HepG2 (cell line): Measurements from ENCODE around the gene CYTH2. TPM values are rescaled to one million over a fixed set of nuclear protein-coding genes. Genes with fewer than 3 reads are reported as not detected.

Experiments used
- AKAP8 ChIP-seq: sonication (generic); formaldehyde crosslinking; IDR thresholded peaks from 2 replicates; pipeline ENCODE4 v1.5.1; 2020; ENCODE audit warnings: mild to moderate bottlenecking, missing genetic modification reagents
- CREB1 ChIP-seq, 2 experiments: fragments of 450-650 bp in 1 of 2; IDR thresholded peaks; 2 replicates each; pipeline ENCODE4 v1.6.1; 2016 to 2017; ENCODE audit warnings: control low read depth in 1 of 2, mild to moderate bottlenecking in 1 of 2, missing compliant biosample characterization in 1 of 2, missing genetic modification characterization in 1 of 2
- ERF ChIP-seq: IDR thresholded peaks from 2 replicates; pipeline ENCODE4 v1.6.1; 2018; ENCODE audit warnings: missing biosample characterization, missing genetic modification reagents
- GPN1 ChIP-seq: sonication (generic); formaldehyde crosslinking; IDR thresholded peaks from 2 replicates; pipeline ENCODE4 v1.5.1; 2020; ENCODE audit warnings: missing genetic modification reagents, borderline replicate concordance
- IRF2 ChIP-seq: IDR thresholded peaks from 2 replicates; pipeline ENCODE4 v1.6.1; 2018; ENCODE audit warnings: missing genetic modification reagents, missing compliant biosample characterization
- KLF16 ChIP-seq, 2 experiments: sonication (generic) in 1 of 2; formaldehyde crosslinking in 1 of 2; IDR thresholded peaks; 2 replicates each; pipeline versions ENCODE4 v1.6.1 to v1.8.0; 2016 to 2023; ENCODE audit warnings: missing genetic modification reagents in 2 of 2, missing compliant biosample characterization in 1 of 2
- NFYB ChIP-seq: sonication (generic); formaldehyde crosslinking; IDR thresholded peaks from 2 replicates; pipeline ENCODE4 v1.4.0; 2020; ENCODE audit warnings: missing genetic modification reagents
- NR1H2 ChIP-seq: sonication (generic); formaldehyde crosslinking; IDR thresholded peaks from 2 replicates; pipeline ENCODE4 v1.8.1; 2022; ENCODE audit warnings: low read depth, missing genetic modification reagents, borderline replicate concordance
- PCBP1 ChIP-seq: fragments of 200-400 bp; formaldehyde crosslinking; IDR thresholded peaks from 2 replicates; pipeline ENCODE4 v1.6.1; 2017; ENCODE audit warnings: mild to moderate bottlenecking, low read depth, low read length, borderline replicate concordance
- RBM22 ChIP-seq: fragments of 200-400 bp; formaldehyde crosslinking; optimal IDR thresholded peaks from 2 replicates; pipeline ENCODE3; 2017; ENCODE audit warnings: mild to moderate bottlenecking, low read length, moderate library complexity
- ZFX ChIP-seq: sonication (generic); formaldehyde crosslinking; IDR thresholded peaks from 2 replicates; pipeline ENCODE4 v1.4.0; 2020; ENCODE audit warnings: mild to moderate bottlenecking, low read depth, missing genetic modification reagents, moderate library complexity
- ZNF543 ChIP-seq: sonication (generic); formaldehyde crosslinking; IDR thresholded peaks from 2 replicates; pipeline ENCODE4 v1.4.0; 2020; ENCODE audit warnings: mild to moderate bottlenecking, missing genetic modification reagents
- ZNF709 ChIP-seq: sonication (generic); formaldehyde crosslinking; IDR thresholded peaks from 2 replicates; pipeline ENCODE4 v1.5.0; 2020; ENCODE audit warnings: mild to moderate bottlenecking, missing genetic modification reagents
- ZNF83 ChIP-seq: sonication (generic); formaldehyde crosslinking; IDR thresholded peaks from 2 replicates; pipeline ENCODE4 v1.4.0; 2020; ENCODE audit warnings: missing genetic modification reagents, mild to moderate bottlenecking, borderline replicate concordance
- polyA plus RNA-seq, 8 experiments: library from polyadenylated mRNA; depleted of rRNA in 3 of 8; stranded (reverse) in 7 of 8; unstranded in 1 of 8; fragments of >200 nt; fragmentation: Illumina TruSeq in 4 of 8; extraction: Trizol in 4 of 8; gene quantifications; 2 replicates each; pipeline versions ENCODE4 v1.2.1 to v1.2.3, GENCODE V29; 2011 to 2016; ENCODE audit warnings: low read depth in 4 of 8, missing spikeins in 1 of 8, mixed read lengths in 1 of 8; ENCODE audit not compliant: insufficient read depth in 1 of 8
- total RNA-seq, 5 experiments: library from RNA; depleted of rRNA; stranded (reverse); fragments of >200 nt; fragmentation: Illumina TruSeq; extraction: Trizol; gene quantifications; 2 replicates each; pipeline ENCODE4 v1.2.3, GENCODE V29; 2016; ENCODE audit warnings: low read depth in 1 of 5
- TF ChIP-seq, protein P1 (sequence below): sonication (generic); formaldehyde crosslinking; conservative IDR thresholded peaks from 2 replicates; pipeline ENCODE4 v1.8.0; 2022; ENCODE audit warnings: mild to moderate bottlenecking, moderate library complexity, missing genetic modification reagents
- TF ChIP-seq, protein P2 (sequence below): sonication (generic); formaldehyde crosslinking; IDR thresholded peaks from 2 replicates; pipeline ENCODE4 v1.9.0; 2022; ENCODE audit warnings: missing genetic modification reagents, mild to moderate bottlenecking, borderline replicate concordance
- TF ChIP-seq, protein P3 (sequence below): sonication (generic); formaldehyde crosslinking; IDR thresholded peaks from 2 replicates; pipeline ENCODE4 v1.4.0; 2020; ENCODE audit warnings: low read depth, mild to moderate bottlenecking, missing genetic modification reagents
- TF ChIP-seq, protein P4 (sequence below): sonication (generic); formaldehyde crosslinking; IDR thresholded peaks from 2 replicates; pipeline ENCODE4 v1.5.1; 2020; ENCODE audit warnings: missing genetic modification reagents, mild to moderate bottlenecking, borderline replicate concordance
- TF ChIP-seq, protein P5 (sequence below): sonication (generic); formaldehyde crosslinking; IDR thresholded peaks from 2 replicates; pipeline ENCODE4 v1.5.0; 2020; ENCODE audit warnings: missing genetic modification reagents

Gene CYTH2
- total and polyA plus RNA-seq, 2 of the 13 experiments (the other 11 are each of a cell fraction or from before 2014, with no cell fraction given): 16.5 to 39.3 TPM

DNA sequence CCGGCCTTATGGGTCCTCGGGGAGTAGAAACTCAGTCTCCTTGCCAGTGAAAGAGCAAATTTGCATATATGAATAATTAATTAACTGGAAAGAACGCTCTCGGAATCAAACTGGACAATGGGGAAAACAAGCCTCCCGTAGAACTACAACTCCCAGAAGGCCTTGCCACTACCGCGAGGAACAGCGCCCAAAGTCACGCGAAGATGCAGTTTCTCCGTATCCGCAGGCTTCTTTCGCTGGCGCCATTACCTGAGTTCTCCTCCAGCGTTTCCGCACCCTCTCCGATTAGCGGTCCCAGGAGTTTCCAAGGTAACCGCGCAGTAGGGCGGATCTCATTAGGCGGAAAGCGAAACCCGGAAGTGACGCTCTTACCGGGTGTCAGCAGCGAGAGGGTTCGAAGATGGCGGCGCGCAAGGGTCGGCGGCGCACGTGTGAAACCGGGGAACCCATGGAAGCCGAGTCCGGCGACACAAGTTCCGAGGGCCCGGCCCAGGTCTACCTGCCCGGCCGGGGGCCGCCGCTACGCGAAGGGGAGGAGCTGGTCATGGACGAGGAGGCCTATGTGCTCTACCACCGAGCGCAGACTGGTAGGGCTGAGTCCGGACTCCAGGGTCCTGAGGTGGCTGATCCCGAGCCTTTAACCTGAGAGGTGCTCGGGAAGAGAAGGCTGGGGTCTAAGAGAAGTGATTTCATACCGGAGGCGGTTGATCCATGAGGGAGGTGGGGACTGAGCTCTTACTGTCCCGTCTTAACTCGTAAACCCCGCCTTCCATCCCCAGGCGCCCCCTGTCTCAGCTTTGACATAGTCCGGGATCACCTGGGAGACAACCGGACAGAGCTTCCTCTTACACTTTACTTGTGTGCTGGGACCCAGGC lies 23.3 kb upstream of the CYTH2 start, which contains the start of gene GRWD1 (continued):
- TF ChIP-seq, protein P1, sequence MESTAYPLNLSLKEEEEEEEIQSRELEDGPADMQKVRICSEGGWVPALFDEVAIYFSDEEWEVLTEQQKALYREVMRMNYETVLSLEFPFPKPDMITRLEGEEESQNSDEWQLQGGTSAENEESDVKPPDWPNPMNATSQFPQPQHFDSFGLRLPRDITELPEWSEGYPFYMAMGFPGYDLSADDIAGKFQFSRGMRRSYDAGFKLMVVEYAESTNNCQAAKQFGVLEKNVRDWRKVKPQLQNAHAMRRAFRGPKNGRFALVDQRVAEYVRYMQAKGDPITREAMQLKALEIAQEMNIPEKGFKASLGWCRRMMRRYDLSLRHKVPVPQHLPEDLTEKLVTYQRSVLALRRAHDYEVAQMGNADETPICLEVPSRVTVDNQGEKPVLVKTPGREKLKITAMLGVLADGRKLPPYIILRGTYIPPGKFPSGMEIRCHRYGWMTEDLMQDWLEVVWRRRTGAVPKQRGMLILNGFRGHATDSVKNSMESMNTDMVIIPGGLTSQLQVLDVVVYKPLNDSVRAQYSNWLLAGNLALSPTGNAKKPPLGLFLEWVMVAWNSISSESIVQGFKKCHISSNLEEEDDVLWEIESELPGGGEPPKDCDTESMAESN: 0 out of 2 replicates have a peak, but pooled peaks have one; percentile 53
- peak in 1 of 2 experiments; percentile 68; a peak in 1 of 4 replicates for TF ChIP-seq KLF16 (CRISPR knock-in tag; IDR thresholded peaks at IDR 0.05)
- TF ChIP-seq RBM22: no peak
- TF ChIP-seq NR1H2 (CRISPR knock-in tag): no peak
- TF ChIP-seq ZFX: peak; percentile 53; the same call in 1 of the 2 replicates
- no peak for TF ChIP-seq GPN1 (CRISPR knock-in tag)
- peak; percentile 88 for TF ChIP-seq CREB1 (IDR thresholded peaks at IDR 0.05)
- peak; percentile 96 for TF ChIP-seq CREB1 (CRISPR knock-in tag; IDR thresholded peaks at IDR 0.05)
- TF ChIP-seq ERF (CRISPR knock-in tag): peak; percentile 41; the same call in 1 of the 2 replicates
- TF ChIP-seq ZNF543: 0 out of 2 replicates have a peak, but pooled peaks have one; percentile 55
- TF ChIP-seq, protein P2, sequence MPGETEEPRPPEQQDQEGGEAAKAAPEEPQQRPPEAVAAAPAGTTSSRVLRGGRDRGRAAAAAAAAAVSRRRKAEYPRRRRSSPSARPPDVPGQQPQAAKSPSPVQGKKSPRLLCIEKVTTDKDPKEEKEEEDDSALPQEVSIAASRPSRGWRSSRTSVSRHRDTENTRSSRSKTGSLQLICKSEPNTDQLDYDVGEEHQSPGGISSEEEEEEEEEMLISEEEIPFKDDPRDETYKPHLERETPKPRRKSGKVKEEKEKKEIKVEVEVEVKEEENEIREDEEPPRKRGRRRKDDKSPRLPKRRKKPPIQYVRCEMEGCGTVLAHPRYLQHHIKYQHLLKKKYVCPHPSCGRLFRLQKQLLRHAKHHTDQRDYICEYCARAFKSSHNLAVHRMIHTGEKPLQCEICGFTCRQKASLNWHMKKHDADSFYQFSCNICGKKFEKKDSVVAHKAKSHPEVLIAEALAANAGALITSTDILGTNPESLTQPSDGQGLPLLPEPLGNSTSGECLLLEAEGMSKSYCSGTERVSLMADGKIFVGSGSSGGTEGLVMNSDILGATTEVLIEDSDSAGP (CRISPR knock-in tag): peak; percentile 84; the same call in 1 of the 2 replicates
- TF ChIP-seq PCBP1: no peak
- TF ChIP-seq ZNF83 (CRISPR knock-in tag): peak; percentile 71; the same call in 1 of the 2 replicates
- peak; percentile 41; the same call in 1 of the 2 replicates for TF ChIP-seq NFYB (CRISPR knock-in tag)
- TF ChIP-seq ZNF709 (CRISPR knock-in tag): no peak
- TF ChIP-seq IRF2 (CRISPR knock-in tag): peak; percentile 79
- TF ChIP-seq, protein P3, sequence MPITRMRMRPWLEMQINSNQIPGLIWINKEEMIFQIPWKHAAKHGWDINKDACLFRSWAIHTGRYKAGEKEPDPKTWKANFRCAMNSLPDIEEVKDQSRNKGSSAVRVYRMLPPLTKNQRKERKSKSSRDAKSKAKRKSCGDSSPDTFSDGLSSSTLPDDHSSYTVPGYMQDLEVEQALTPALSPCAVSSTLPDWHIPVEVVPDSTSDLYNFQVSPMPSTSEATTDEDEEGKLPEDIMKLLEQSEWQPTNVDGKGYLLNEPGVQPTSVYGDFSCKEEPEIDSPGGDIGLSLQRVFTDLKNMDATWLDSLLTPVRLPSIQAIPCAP (CRISPR knock-in tag): no peak
- TF ChIP-seq, protein P4, sequence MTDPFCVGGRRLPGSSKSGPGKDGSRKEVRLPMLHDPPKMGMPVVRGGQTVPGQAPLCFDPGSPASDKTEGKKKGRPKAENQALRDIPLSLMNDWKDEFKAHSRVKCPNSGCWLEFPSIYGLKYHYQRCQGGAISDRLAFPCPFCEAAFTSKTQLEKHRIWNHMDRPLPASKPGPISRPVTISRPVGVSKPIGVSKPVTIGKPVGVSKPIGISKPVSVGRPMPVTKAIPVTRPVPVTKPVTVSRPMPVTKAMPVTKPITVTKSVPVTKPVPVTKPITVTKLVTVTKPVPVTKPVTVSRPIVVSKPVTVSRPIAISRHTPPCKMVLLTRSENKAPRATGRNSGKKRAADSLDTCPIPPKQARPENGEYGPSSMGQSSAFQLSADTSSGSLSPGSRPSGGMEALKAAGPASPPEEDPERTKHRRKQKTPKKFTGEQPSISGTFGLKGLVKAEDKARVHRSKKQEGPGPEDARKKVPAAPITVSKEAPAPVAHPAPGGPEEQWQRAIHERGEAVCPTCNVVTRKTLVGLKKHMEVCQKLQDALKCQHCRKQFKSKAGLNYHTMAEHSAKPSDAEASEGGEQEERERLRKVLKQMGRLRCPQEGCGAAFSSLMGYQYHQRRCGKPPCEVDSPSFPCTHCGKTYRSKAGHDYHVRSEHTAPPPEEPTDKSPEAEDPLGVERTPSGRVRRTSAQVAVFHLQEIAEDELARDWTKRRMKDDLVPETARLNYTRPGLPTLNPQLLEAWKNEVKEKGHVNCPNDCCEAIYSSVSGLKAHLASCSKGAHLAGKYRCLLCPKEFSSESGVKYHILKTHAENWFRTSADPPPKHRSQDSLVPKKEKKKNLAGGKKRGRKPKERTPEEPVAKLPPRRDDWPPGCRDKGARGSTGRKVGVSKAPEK (CRISPR knock-in tag): no peak
- 0 out of 2 replicates have a peak, but pooled peaks have one; percentile 42 for TF ChIP-seq AKAP8
- TF ChIP-seq, protein P5, sequence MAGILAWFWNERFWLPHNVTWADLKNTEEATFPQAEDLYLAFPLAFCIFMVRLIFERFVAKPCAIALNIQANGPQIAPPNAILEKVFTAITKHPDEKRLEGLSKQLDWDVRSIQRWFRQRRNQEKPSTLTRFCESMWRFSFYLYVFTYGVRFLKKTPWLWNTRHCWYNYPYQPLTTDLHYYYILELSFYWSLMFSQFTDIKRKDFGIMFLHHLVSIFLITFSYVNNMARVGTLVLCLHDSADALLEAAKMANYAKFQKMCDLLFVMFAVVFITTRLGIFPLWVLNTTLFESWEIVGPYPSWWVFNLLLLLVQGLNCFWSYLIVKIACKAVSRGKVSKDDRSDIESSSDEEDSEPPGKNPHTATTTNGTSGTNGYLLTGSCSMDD (CRISPR knock-in tag): no peak
